Caco-2 (cell line): Measurements from ENCODE around the gene SLC28A3. TPM values are rescaled to one million over a fixed set of nuclear protein-coding genes. Genes with fewer than 3 reads are reported as not detected.
"Not testable (repeated sequence)": the region's sequence is repeated elsewhere in the genome, so short reads cannot be mapped to it uniquely, and the experiment has no call there.

Experiments
- BruUV-seq: library from RNA; stranded (reverse); fragments of 400-500 nt; replicated peaks from 2 replicates; lab custom pipeline; 2021; lab: Mats Ljungman, UMichigan
- CTCF ChIA-PET: fragments of 300-600 bp; sonication (Branson Sonifier 250); formaldehyde crosslinking; loops from one replicate; lab custom pipeline; 2022; ENCODE audit warnings: antibody characterized with exemption; lab: Charles Lee
- POLR2A ChIA-PET: fragments of 300-600 bp; sonication (Branson Sonifier 250); formaldehyde crosslinking; loops from one replicate; lab custom pipeline; 2022; ENCODE audit warnings: antibody characterized with exemption; lab: Charles Lee
- DNase-seq, 2 experiments: peaks; one replicate each; pipeline versions ENCODE4 v3.0.0 to v3.0.0-alpha.2; 2020 to 2022
- H3K27me3 ChIP-seq: replicated peaks from 2 replicates; pipeline ENCODE4 v1.6.0; 2011; ENCODE audit warnings: low read length; ENCODE audit not compliant: control insufficient read depth, insufficient read depth
- H3K36me3 ChIP-seq: 2 replicates; pipeline ENCODE4 v1.5.1; 2011; ENCODE audit warnings: low read length; ENCODE audit not compliant: control insufficient read depth, insufficient read depth
- H3K4me1 ChIP-seq: fragments of 250-450 bp; sonication (Bioruptor Pico); 2 replicates; pipeline ENCODE4 v1.5.1; 2020; ENCODE audit warnings: mild to moderate bottlenecking
- H3K4me3 ChIP-seq: 2 replicates; pipeline ENCODE4 v1.5.1; 2011; ENCODE audit warnings: low read depth, mild to moderate bottlenecking, control low read depth, low read length
- H3K9me3 ChIP-seq: fragments of 250-450 bp; sonication (Bioruptor Pico); 2 replicates; pipeline ENCODE4 v1.5.1; 2020; ENCODE audit warnings: mild to moderate bottlenecking, moderate library complexity
- H3K27ac Mint-ChIP-seq: one replicate; pipeline ENCODE4 v1.8.0; 2022; ENCODE audit warnings: mixed read lengths; ENCODE audit not compliant: unreplicated experiment
- H3K27me3 Mint-ChIP-seq: one replicate; pipeline ENCODE4 v1.8.0; 2022; ENCODE audit warnings: mixed read lengths; ENCODE audit not compliant: insufficient read depth, unreplicated experiment
- H3K36me3 Mint-ChIP-seq: one replicate; pipeline ENCODE4 v1.8.0; 2022; ENCODE audit warnings: mild to moderate bottlenecking, mixed read lengths; ENCODE audit not compliant: insufficient read depth, unreplicated experiment
- H3K4me1 Mint-ChIP-seq: one replicate; pipeline ENCODE4 v1.8.0; 2022; ENCODE audit warnings: low read depth, mixed read lengths; ENCODE audit not compliant: unreplicated experiment
- H3K4me3 Mint-ChIP-seq: one replicate; pipeline ENCODE4 v1.8.0; 2022; ENCODE audit warnings: mild to moderate bottlenecking, moderate library complexity, mixed read lengths; ENCODE audit not compliant: unreplicated experiment
- H3K9me3 Mint-ChIP-seq: one replicate; pipeline ENCODE4 v1.8.0; 2022; ENCODE audit warnings: mixed read lengths; ENCODE audit not compliant: unreplicated experiment
- CTCF ChIP-seq, 2 experiments: fragments of 200-600 bp in 1 of 2; IDR thresholded peaks; 1 replicate in 1 of 2; 2 replicates in 1 of 2; pipeline versions ENCODE4 v1.5.1 to v1.8.0; 2011 to 2022; ENCODE audit warnings: antibody characterized with exemption in 1 of 2, control low read depth in 1 of 2, inconsistent platforms in 1 of 2, low read depth in 1 of 2, low read length in 1 of 2, mild to moderate bottlenecking in 1 of 2, moderate library complexity in 1 of 2; ENCODE audit not compliant: insufficient read depth in 1 of 2, severe bottlenecking in 1 of 2, unreplicated experiment in 1 of 2
- intact Hi-C: fragments of 100-400 bp; cut with micrococcal nuclease; formaldehyde crosslinking; loops from one replicate; pipeline ENCODE4 v1.10.0; 2022; ENCODE audit not compliant: unreplicated experiment
- total RNA-seq: library from RNA; stranded (reverse); gene quantifications from 2 replicates; pipeline ENCODE4 v1.2.3, GENCODE V29; 2022

SLC28A3 gene
- total RNA-seq, 1 experiment from 2014 or later = 2.6 TPM

- ChIA-PET POLR2A (no interaction called here), CTCF (no interaction called here)
- DNase-seq = no peak
- TF ChIP-seq CTCF (IDR thresholded peaks at IDR 0.05; ENCODE audit: insufficient read depth in 1 of 2, low read depth in 1 of 2, low read length in 1 of 2, severe bottlenecking in 1 of 2, unreplicated experiment in 1 of 2) = no peak
- Mint-ChIP-seq H3K27me3 (no peaks in the 10 kb centered on the region), H3K36me3 (peaks cover 3% of the 10 kb centered on the region), H3K27ac (no peak overlapping the region), H3K4me3 (no peak overlapping the region), H3K9me3 (no peaks in the 10 kb centered on the region), H3K4me1 (no peaks in the 10 kb centered on the region)
- Histone ChIP-seq H3K27me3 (no peaks in the 10 kb centered on the region), H3K9me3 (no peaks in the 10 kb centered on the region), H3K4me3 (no peak overlapping the region), H3K4me1 (no peaks in the 10 kb centered on the region), H3K36me3 (no peaks in the 10 kb centered on the region)
- BruUV-seq = no TSS peak
- intact Hi-C loops = no loop called here
Observed at GRCh38 chr9:84366683-84367082, 26.1 kb upstream of the SLC28A3 start.

- H3K4me3 Mint-ChIP-seq, H3K27ac Mint-ChIP-seq, H3K4me3 ChIP-seq, H3K9me3 Mint-ChIP-seq, BruUV-seq, DNase-seq, H3K9me3 ChIP-seq, H3K36me3 ChIP-seq, CTCF ChIA-PET, H3K27me3 ChIP-seq, H3K36me3 Mint-ChIP-seq, intact Hi-C loops, H3K4me1 Mint-ChIP-seq, H3K4me1 ChIP-seq, H3K27me3 Mint-ChIP-seq, POLR2A ChIA-PET: not testable (repeated sequence)
Observed at GRCh38 chr9:84364894-84365490, 24.4 kb upstream of the SLC28A3 start.

GRCh38 chr9:84361645-84362044 lies 21.1 kb upstream of the SLC28A3 start:
- no peak for DNase-seq
- no peaks in the 10 kb centered on the region for H3K4me1 Mint-ChIP-seq
- no peak for TF ChIP-seq CTCF (IDR thresholded peaks at IDR 0.05; ENCODE audit: insufficient read depth in 1 of 2, low read depth in 1 of 2, low read length in 1 of 2, severe bottlenecking in 1 of 2, unreplicated experiment in 1 of 2)
- Histone ChIP-seq H3K27me3 (no peaks in the 10 kb centered on the region), H3K4me3 (no peak overlapping the region), H3K4me1 (no peaks in the 10 kb centered on the region), H3K9me3 (no peaks in the 10 kb centered on the region), H3K36me3 (no peaks in the 10 kb centered on the region)
- H3K27me3 Mint-ChIP-seq = no peaks in the 10 kb centered on the region
- H3K4me3 Mint-ChIP-seq = no peak overlapping the region
- intact Hi-C loops = no loop called here
- no TSS peak for BruUV-seq
- POLR2A ChIA-PET = no interaction called here
- H3K36me3 Mint-ChIP-seq = no peaks in the 10 kb centered on the region
- CTCF ChIA-PET = no interaction called here
- H3K27ac Mint-ChIP-seq = peak overlapping the region; percentile 53
- no peaks in the 10 kb centered on the region for H3K9me3 Mint-ChIP-seq
